NK-92 (cell line): ENCODE measurements around the gene KIRREL3.
"Not testable (repeated sequence)": the region's sequence is repeated elsewhere in the genome, so short reads cannot be mapped to it uniquely, and the experiment has no call there.

Experiments
- DNase-seq: peaks from one replicate; lab custom pipeline; 2025; ENCODE audit not compliant: unreplicated experiment; lab: John Stamatoyannopoulos, UW

KIRREL3 gene

GRCh38 chr11:126394634-126395072 lies 605.9 kb downstream of the KIRREL3 start:
- DNase-seq: not testable (repeated sequence)

- DNase-seq: no peak
Observed at GRCh38 chr11:126394036-126394435, 606.5 kb downstream of the KIRREL3 start.

- no peak for DNase-seq
Observed at GRCh38 chr11:126393143-126393542, 607.4 kb downstream of the KIRREL3 start.

GRCh38 chr11:126392633-126393013 lies 607.9 kb downstream of the KIRREL3 start:
- no peak for DNase-seq

- no peak for DNase-seq
Observed at GRCh38 chr11:126391970-126392632, 608.5 kb downstream of the KIRREL3 start.

- DNase-seq: no peak
Observed at GRCh38 chr11:126391286-126391954, 609.1 kb downstream of the KIRREL3 start.

- no peak for DNase-seq
Observed at GRCh38 chr11:126390272-126390867, 610.2 kb downstream of the KIRREL3 start.

GRCh38 chr11:126387857-126388256 lies 612.7 kb downstream of the KIRREL3 start:
- DNase-seq: no peak

GRCh38 chr11:126386729-126387071 lies 613.9 kb downstream of the KIRREL3 start:
- DNase-seq: not testable (repeated sequence)

GRCh38 chr11:126385991-126386728 lies 614.4 kb downstream of the KIRREL3 start:
- no peak for DNase-seq

- DNase-seq: no peak
Observed at GRCh38 chr11:126384449-126385070, 616.0 kb downstream of the KIRREL3 start.

- DNase-seq: no peak
Observed at GRCh38 chr11:126383339-126384335, 616.9 kb downstream of the KIRREL3 start.

GRCh38 chr11:126382641-126383040 lies 617.9 kb downstream of the KIRREL3 start:
- DNase-seq: not testable (repeated sequence)

- not testable (repeated sequence) for DNase-seq
Observed at GRCh38 chr11:126381960-126382359, 618.6 kb downstream of the KIRREL3 start.

GRCh38 chr11:126380909-126381308 lies 619.7 kb downstream of the KIRREL3 start:
- no peak for DNase-seq

GRCh38 chr11:126378763-126379162 lies 621.8 kb downstream of the KIRREL3 start:
- DNase-seq: no peak

- DNase-seq: no peak
Observed at GRCh38 chr11:126375726-126376125, 624.8 kb downstream of the KIRREL3 start.

GRCh38 chr11:126374562-126375300 lies 625.8 kb downstream of the KIRREL3 start:
- not testable (repeated sequence) for DNase-seq

GRCh38 chr11:126373389-126374066 lies 627.0 kb downstream of the KIRREL3 start:
- DNase-seq: not testable (repeated sequence)
